Epithelial cell of esophagus (primary cell): ENCODE results near the gene PKNOX2.

Source experiments
- DNase-seq: peaks from one replicate; pipeline ENCODE4 v3.0.0; 2010; ENCODE audit warnings: low read depth
- H3K4me3 ChIP-seq: 2 replicates; pipeline ENCODE4 v1.5.1; 2011; ENCODE audit warnings: mild to moderate bottlenecking, low read length, control low read depth
- TF ChIP-seq, protein P1 (sequence below): IDR thresholded peaks from 2 replicates; pipeline ENCODE4 v1.5.1; 2011; ENCODE audit warnings: low read depth, mild to moderate bottlenecking, low read length, control low read depth, inconsistent platforms; ENCODE audit not compliant: insufficient read depth; ENCODE audit errors: missing control alignments

PKNOX2 gene

DNA sequence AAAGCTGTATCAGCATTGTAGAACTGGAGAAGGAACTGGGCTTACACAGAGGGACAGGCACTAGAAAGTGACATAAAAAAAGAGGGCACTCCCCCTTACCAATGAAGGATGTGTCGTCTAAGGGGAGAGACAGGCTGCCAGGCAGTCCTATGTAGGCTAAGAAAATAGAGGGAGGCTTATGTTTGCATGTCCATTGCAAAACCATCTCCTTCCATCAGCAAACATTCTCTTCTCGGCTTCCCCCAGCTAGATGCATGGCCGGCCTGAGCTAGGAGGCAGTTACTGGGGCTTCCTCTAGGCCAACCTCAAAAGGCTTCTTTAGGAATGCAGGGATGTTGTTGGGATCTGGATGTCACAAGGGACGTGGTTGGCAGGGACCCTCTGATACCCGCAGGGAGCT is 139.1 kb downstream of the PKNOX2 start:
- TF ChIP-seq, protein P1, sequence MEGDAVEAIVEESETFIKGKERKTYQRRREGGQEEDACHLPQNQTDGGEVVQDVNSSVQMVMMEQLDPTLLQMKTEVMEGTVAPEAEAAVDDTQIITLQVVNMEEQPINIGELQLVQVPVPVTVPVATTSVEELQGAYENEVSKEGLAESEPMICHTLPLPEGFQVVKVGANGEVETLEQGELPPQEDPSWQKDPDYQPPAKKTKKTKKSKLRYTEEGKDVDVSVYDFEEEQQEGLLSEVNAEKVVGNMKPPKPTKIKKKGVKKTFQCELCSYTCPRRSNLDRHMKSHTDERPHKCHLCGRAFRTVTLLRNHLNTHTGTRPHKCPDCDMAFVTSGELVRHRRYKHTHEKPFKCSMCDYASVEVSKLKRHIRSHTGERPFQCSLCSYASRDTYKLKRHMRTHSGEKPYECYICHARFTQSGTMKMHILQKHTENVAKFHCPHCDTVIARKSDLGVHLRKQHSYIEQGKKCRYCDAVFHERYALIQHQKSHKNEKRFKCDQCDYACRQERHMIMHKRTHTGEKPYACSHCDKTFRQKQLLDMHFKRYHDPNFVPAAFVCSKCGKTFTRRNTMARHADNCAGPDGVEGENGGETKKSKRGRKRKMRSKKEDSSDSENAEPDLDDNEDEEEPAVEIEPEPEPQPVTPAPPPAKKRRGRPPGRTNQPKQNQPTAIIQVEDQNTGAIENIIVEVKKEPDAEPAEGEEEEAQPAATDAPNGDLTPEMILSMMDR = no peak

DNA sequence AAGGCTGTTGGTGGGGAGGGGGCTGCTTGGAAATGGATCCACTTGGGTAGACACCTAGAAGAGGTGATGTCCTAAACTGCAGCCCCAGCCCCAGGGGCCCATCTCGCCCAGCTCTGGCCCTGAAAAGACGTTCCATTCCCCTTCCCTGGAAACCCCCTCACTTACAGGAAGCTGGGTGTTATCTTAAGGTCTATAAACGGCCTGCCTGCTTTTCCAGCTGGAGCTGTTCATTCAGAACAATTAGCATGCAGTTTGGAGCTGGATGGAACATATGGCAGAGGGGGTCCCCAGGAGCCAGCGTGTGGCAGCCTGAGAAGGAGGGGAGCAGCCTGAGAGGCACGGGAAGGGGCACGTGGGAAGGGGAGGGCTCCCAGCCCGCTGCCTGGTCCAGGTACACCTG is 139.6 kb downstream of the PKNOX2 start:
- TF ChIP-seq, protein P1 = no peak
- no peak for DNase-seq
- H3K4me3 ChIP-seq = no peak overlapping the region

More for the DNA sequence above, 139.1 kb downstream of the PKNOX2 start:
- no peak overlapping the region for H3K4me3 ChIP-seq
- no peak for DNase-seq

GRCh38 chr11:125304876-125305275 is 140.3 kb downstream of the PKNOX2 start:
- TF ChIP-seq, protein P1 = no peak
- no peak for DNase-seq
- H3K4me3 ChIP-seq = no peak overlapping the region

GRCh38 chr11:125305345-125305744 is 140.8 kb downstream of the PKNOX2 start:
- TF ChIP-seq, protein P1 = no peak
- no peak overlapping the region for H3K4me3 ChIP-seq
- no peak for DNase-seq

DNA sequence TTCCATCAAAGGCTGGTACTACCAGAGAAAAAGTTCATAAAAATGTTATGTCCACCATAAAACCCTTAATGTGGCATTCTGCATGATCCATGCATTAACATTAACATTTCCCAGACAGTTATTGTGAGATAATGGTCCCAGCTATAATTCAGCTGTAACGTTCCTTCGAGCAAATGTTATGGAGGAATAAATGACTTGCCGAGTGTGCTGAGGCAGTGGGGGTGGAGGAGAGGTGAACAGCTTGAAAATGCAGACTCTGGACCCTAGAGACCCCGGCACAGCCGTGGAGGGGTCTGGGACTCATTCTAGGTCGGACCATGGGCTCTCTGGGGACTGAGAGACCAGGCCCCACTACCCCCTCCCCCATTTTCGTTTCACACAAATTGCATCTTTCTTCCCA is 141.9 kb downstream of the PKNOX2 start:
- no peak for DNase-seq
- TF ChIP-seq, protein P1 = no peak
- H3K4me3 ChIP-seq = no peak overlapping the region

DNA sequence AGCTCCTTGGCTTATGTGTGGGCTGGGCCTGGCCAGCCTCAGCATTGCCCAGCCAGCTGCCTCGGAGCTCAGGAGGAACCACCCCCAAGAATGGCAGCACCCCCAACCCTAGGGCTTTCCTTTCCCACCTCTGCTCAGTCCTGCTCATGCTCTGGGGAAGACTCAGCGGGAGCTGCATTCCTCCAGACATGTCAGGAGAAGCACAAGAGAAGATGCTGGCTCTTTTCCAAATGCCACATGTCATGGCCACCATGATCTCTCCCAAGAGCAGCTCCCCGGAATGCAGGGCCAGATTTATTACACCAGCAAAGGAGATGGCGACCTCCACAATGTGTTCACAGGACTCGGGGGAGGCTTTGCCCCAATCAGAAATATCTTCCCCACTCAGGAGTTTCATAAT is 143.7 kb downstream of the PKNOX2 start:
- H3K4me3 ChIP-seq = no peak overlapping the region

DNA sequence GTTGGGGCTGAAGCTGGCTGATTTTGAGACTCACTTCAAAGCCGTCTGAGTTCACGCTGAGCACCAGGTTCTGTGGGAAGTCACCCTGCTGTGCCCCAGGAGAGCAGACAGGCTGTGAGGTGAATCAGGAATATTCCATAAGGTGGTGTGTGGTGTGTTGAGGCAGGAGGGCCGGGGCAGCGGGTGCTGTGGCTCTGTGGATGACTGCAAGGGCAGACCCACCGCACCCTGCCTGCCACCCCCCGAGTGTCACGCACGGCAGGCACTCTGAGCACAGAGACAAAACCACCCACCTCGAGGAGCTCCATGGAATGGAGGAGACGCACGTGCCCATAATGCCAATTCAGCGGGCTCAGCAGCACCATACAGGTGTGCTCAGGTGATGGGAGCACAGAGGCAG is 147.8 kb downstream of the PKNOX2 start:
- no peak overlapping the region for H3K4me3 ChIP-seq
- DNase-seq = no peak
- TF ChIP-seq, protein P1 = no peak

More for the DNA sequence above, 143.7 kb downstream of the PKNOX2 start:
- TF ChIP-seq, protein P1 = no peak
- no peak for DNase-seq
